ENCODE results near the gene PAX7. TPM values are rescaled to one million over a fixed set of nuclear protein-coding genes. Genes with fewer than 3 reads are reported as not detected.

The PAX7 gene
- total RNA-seq, 2 donors from 2014 or later = 0.32 TPM; not detected in 1

DNA sequence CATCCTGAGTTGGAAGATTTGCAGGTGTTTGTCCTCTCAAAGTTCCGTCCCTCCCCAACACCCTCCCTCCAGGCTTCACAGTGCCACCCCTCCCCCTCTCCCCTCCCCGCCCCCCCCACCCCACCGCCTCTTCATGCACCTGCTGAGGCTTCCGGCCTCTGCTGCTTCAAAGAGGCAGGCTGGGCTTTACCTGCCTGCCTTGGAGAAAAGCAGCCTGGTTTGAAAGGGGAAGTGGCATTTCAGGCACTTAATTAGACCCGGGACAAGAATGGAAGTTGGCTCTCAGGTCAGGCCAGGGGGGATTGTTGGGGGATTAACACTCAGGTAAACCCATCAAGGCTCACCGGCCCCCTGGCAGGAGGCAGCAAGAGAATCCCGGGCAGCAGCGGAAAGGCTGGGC, 21.1 kb downstream of the PAX7 start:
- Histone ChIP-seq H3K36me3 (no peaks in the 10 kb centered on the region), H3K4me3 (no peak overlapping the region), H3K27ac (no peak overlapping the region), H3K27me3 (replicated peaks; ENCODE audit: insufficient read depth) (peaks cover 44% of the 10 kb centered on the region), H3K9me3 (no peaks in the 10 kb centered on the region), H3K4me1 (replicated peaks) (peaks cover 4% of the 10 kb centered on the region)
- DNase-seq (ENCODE audit: low spot score) = no peak
- intact Hi-C loops (cut with DNase I) = no loop called here
- no peak for TF ChIP-seq CTCF (IDR thresholded peaks at IDR 0.05)
- 21% methylated on average over 8 of the region's 8 CpGs for WGBS

DNA sequence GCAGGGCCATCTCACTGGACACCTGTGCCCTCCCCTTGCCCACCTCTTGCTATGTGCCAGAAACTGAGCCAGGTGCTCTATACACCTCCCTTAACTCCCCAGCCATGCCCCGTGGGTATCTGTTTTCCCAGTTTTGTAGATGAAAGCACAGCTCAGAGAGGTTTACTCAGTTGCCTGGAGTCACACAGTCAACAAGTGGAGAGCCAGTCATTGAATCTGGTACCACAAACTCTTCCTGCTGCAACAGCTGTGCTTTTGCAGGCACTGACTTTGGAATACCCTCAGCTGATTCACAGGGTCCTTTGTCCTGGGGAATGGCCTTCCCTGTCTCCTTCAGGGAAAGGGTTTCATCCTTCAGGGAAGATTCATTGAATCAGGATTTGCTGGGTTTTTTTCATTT, 22.1 kb downstream of the PAX7 start:
- DNase-seq (ENCODE audit: low spot score) = no peak
- H3K9me3 ChIP-seq = no peaks in the 10 kb centered on the region
- H3K27me3 ChIP-seq (replicated peaks; ENCODE audit: insufficient read depth) = peaks cover 36% of the 10 kb centered on the region
- H3K4me3 ChIP-seq = no peak overlapping the region
- H3K27ac ChIP-seq = no peak overlapping the region
- no peaks in the 10 kb centered on the region for H3K36me3 ChIP-seq
- no peaks in the 10 kb centered on the region for H3K4me1 ChIP-seq (replicated peaks)
- WGBS = 43% methylated on average over 1 of the region's 1 CpG
- intact Hi-C loops (cut with DNase I) = no loop called here
- TF ChIP-seq POLR2AphosphoS5 (IDR thresholded peaks at IDR 0.05) (no peak), CTCF (IDR thresholded peaks at IDR 0.05) (no peak), POLR2A (IDR thresholded peaks at IDR 0.05) (no peak)

DNA sequence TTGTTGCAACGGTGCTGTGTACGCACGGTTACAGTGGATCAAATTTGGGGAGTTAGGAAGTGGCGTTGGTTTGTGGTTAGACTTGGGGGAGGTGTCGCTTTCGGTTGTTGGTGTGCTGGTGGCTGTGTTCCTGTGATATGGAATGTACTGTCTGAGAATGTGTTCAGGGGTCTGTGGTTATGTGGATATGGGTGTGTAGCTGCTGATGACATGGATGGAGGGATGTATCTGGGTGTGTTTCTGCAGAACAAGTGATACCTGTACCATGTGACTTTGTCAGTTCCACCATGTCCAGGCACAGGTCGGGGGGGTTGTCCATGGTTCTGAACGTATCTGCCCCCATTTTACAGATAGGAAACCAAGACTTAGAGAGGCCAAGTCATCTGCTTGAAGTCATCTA, 22.7 kb downstream of the PAX7 start:
- Histone ChIP-seq H3K4me1 (replicated peaks) (no peaks in the 10 kb centered on the region), H3K27me3 (replicated peaks; ENCODE audit: insufficient read depth) (peaks cover 33% of the 10 kb centered on the region), H3K36me3 (no peaks in the 10 kb centered on the region), H3K27ac (no peak overlapping the region), H3K4me3 (no peak overlapping the region), H3K9me3 (no peaks in the 10 kb centered on the region)
- WGBS = 61% methylated on average over 8 of the region's 8 CpGs
- no peak for DNase-seq (ENCODE audit: low spot score)
- intact Hi-C loops (cut with DNase I) = no loop called here
- no peak for TF ChIP-seq POLR2AphosphoS5 (IDR thresholded peaks at IDR 0.05)
- no peak for TF ChIP-seq POLR2A (IDR thresholded peaks at IDR 0.05)
- no peak for TF ChIP-seq CTCF (IDR thresholded peaks at IDR 0.05)

DNA sequence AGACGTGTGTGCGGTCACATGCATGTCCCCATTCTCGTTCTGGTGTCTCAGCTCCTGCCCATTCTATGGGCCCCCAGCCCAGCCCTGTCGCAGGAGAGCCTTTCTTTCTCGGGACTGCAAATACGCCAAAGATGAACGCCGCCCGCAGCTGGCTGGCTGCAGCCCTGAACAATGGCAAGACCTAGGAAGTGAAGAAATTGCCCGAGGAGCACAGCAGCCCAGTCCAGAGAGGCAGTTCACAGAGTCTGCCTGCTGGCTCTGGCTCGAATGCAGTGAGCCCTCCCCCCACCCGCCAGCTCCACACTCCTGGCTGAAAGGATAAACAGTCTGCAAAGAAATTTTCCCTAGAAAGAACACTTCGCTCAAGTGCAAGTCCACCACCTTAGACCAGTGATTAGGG, 23.3 kb downstream of the PAX7 start:
- Histone ChIP-seq H3K4me1 (replicated peaks) (no peaks in the 10 kb centered on the region), H3K27ac (no peak overlapping the region), H3K9me3 (no peaks in the 10 kb centered on the region), H3K27me3 (replicated peaks; ENCODE audit: insufficient read depth) (peaks cover 31% of the 10 kb centered on the region), H3K4me3 (no peak overlapping the region), H3K36me3 (no peaks in the 10 kb centered on the region)
- intact Hi-C loops (cut with DNase I) = no loop called here
- WGBS = 15% methylated on average over 13 of the region's 13 CpGs
- DNase-seq (ENCODE audit: low spot score) = no peak
- TF ChIP-seq CTCF (IDR thresholded peaks at IDR 0.05) (no peak), POLR2AphosphoS5 (IDR thresholded peaks at IDR 0.05) (no peak), POLR2A (IDR thresholded peaks at IDR 0.05) (no peak)

DNA sequence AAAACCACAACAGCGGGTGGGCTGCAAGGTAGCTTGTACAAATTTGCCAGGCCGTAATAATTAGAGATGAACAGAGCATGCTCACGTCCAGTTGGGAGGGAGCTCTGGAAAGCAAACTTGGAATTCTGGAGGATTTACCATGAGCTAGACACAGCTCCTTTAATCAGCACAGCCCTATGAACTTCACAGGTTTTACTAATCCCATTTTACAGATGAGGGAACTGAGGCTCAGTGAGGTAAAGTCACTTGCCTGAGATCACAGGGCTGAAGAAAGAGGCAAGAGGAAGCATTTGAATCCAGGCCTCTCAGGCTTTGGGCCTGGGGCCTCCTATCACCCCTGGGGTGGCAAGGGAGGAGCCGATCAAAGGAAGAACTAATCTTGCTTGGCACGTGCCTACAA, 24.0 kb downstream of the PAX7 start:
- no peaks in the 10 kb centered on the region for H3K9me3 ChIP-seq
- no peak overlapping the region for H3K27ac ChIP-seq
- DNase-seq (ENCODE audit: low spot score) = no peak
- TF ChIP-seq POLR2AphosphoS5 (IDR thresholded peaks at IDR 0.05) (no peak), POLR2A (IDR thresholded peaks at IDR 0.05) (no peak), CTCF (IDR thresholded peaks at IDR 0.05) (no peak)
- no peaks in the 10 kb centered on the region for H3K36me3 ChIP-seq
- H3K27me3 ChIP-seq (replicated peaks; ENCODE audit: insufficient read depth) = peaks cover 24% of the 10 kb centered on the region
- H3K4me1 ChIP-seq (replicated peaks) = no peaks in the 10 kb centered on the region
- 88% methylated on average over 5 of the region's 5 CpGs for WGBS
- intact Hi-C loops (cut with DNase I) = no loop called here
- no peak overlapping the region for H3K4me3 ChIP-seq

All from prostate gland (tissue), 2 donors.